CD4-positive, alpha-beta T cell treated with Interleukin-2 at 100 ng/mL for 4 hours (primary cell): ENCODE results near the gene USP40.

Experiments used
- DNase-seq: peaks from one replicate; pipeline ENCODE4 v3.0.0-alpha.2; 2020; ENCODE audit warnings: low spot score

Gene USP40

DNA sequence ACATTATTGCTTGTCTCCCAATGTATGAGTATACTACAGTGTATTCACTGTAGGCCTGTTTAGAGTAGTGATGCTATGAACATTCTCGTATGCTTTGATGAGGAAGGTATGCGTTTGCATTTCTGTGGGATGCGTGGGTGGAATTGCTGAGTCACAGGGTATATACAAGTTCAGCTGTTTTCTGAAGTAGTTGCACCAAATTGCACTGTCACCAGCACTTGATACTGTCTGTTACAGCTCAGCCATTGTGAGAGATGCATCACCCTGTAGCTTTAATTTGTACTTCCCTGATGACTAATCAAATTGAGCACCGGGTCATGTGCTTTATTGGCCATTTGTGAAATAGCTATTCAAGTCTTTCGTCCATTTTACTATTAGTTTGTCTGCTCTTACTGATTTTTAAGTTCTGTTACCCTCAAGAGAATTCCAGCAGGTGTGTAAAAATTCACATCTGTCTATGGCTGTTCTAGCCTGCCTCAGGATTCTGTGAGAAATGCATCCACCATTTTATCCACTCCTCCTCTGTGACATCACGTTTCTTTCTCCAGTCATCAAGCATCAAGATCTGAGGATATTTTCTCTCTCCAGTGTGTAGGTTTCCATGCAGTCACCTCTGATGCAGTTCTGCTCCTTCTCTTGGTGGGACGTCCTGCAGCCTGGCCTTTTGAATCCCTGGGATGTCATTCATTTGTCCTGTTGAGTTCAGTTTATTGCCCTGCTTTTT lies 139.8 kb downstream of the USP40 start:
- DNase-seq: peak; percentile 49
